ENCODE measurements around the gene EIF5. TPM values are rescaled to one million over a fixed set of nuclear protein-coding genes. Genes with fewer than 3 reads are reported as not detected.

The EIF5 gene
- total RNA-seq, 1 experiment from 2014 or later = 356 TPM

- H4K20me1 ChIP-seq (ENCODE audit: control insufficient read depth, insufficient read depth, insufficient read length) = no peaks in the 10 kb centered on the region
- peak overlapping the region; percentile 85 for H3K9ac ChIP-seq (ENCODE audit: extremely low read depth, insufficient read length, low read length)
- H3K56ac ChIP-seq (ENCODE audit: insufficient read length, low read depth, low read length) = no peak overlapping the region
- H3K4me2 ChIP-seq (ENCODE audit: insufficient read depth, insufficient read length, low read length) = peak overlapping the region; percentile 94
- H4K91ac ChIP-seq (ENCODE audit: insufficient read length, low read depth, low read length) = no peak overlapping the region
- no peak overlapping the region for H2AK5ac ChIP-seq (ENCODE audit: insufficient read length, low read length)
- no peak overlapping the region for H2BK15ac ChIP-seq (ENCODE audit: low read depth, low read length)
- no peaks in the 10 kb centered on the region for H3K9me3 ChIP-seq (ENCODE audit: control insufficient read depth, low read depth, low read length)
- no peak overlapping the region for H2BK5ac ChIP-seq (ENCODE audit: insufficient read length, low read length)
- Mint-ChIP-seq H3K4me3 (peak overlapping the region; percentile 95 to 99), H3K4me1 (peaks cover 22 to 28% of the 10 kb centered on the region in 2 experiments), H3K9me3 (no peaks in the 10 kb centered on the region), H3K36me3 (ENCODE audit: insufficient read depth in 1 of 3, low read depth in 3 of 3) (peaks cover 0 to 5% (median 2%) of the 10 kb centered on the region in 3 experiments; a peak in 5 of 7 replicates), H3K27me3 (ENCODE audit: low read depth) (peaks cover 30% of the 10 kb centered on the region), H3K27ac (peak overlapping the region; percentile 95 to 98 (median 97); a peak in 6 of 7 replicates)
- no peaks in the 10 kb centered on the region for H3K4me1 ChIP-seq (ENCODE audit: insufficient read depth, low read length)
- H3K79me2 ChIP-seq (ENCODE audit: insufficient read depth, low read length) = peaks cover 25% of the 10 kb centered on the region
- peak overlapping the region; percentile 7 for H3K23ac ChIP-seq (ENCODE audit: insufficient read length, low read depth, low read length)
- no peak overlapping the region for H4K8ac ChIP-seq (replicated peaks; ENCODE audit: insufficient read length, low read depth, low read length)
- H3K27ac ChIP-seq (ENCODE audit: insufficient read length, low read depth, low read length) = no peak overlapping the region
- DNase-seq = no peak
- no peak overlapping the region for H3T11ph ChIP-seq (ENCODE audit: low read length)
- peaks cover 14% of the 10 kb centered on the region for H3K23me2 ChIP-seq (ENCODE audit: insufficient read length, low read depth, low read length, poor library complexity, severe bottlenecking)
- H2BK20ac ChIP-seq (ENCODE audit: low read depth, low read length, poor library complexity, severe bottlenecking) = no peak overlapping the region
- no peak overlapping the region for H3K4ac ChIP-seq (ENCODE audit: low read depth, low read length)
- H4K5ac ChIP-seq (ENCODE audit: insufficient read length, low read depth, low read length) = no peak overlapping the region
- no peak for TF ChIP-seq CTCF (conservative IDR thresholded peaks at IDR 0.05)
- peaks cover 4% of the 10 kb centered on the region for H3K79me1 ChIP-seq (ENCODE audit: insufficient read depth, low read depth, low read length, poor library complexity, severe bottlenecking)
- H3K18ac ChIP-seq (ENCODE audit: insufficient read length, low read depth, low read length) = peak overlapping the region; percentile 27
- H2AFZ ChIP-seq (ENCODE audit: low read length) = no peak overlapping the region
- no peak overlapping the region for H2BK12ac ChIP-seq (ENCODE audit: insufficient read length, low read depth, low read length)
- WGBS (ENCODE audit: extremely low coverage, insufficient read length, low lambda C conversion rate) = no CpG with 5 or more reads among the region's 44 CpGs
- peak overlapping the region; percentile 74 for H3K14ac ChIP-seq (ENCODE audit: insufficient read depth, low read length)
- no peak overlapping the region for H2BK120ac ChIP-seq (ENCODE audit: low read depth, low read length, poor library complexity, severe bottlenecking)
- no peaks in the 10 kb centered on the region; the same call in 1 of the 2 replicates for H3K27me3 ChIP-seq (ENCODE audit: insufficient read depth, low read length)
These were observed 52.1 kb downstream of the EIF5 start for GRCh38 chr14:103385929-103386712.

Data from H9 (cell line).